ENCODE measurements around the gene AFAP1L1.

GRCh38 chr5:149267241-149267973 lies 4.3 kb upstream of the AFAP1L1 start:
- TF ChIP-seq CSDC2 (CRISPR knock-in tag; IDR thresholded peaks at IDR 0.05) (no peak), ARNTL (CRISPR knock-in tag; IDR thresholded peaks at IDR 0.05; ENCODE audit: borderline replicate concordance, low read depth) (no peak), ZFP30 (CRISPR knock-in tag; IDR thresholded peaks at IDR 0.05) (no peak), PPARA (CRISPR knock-in tag; IDR thresholded peaks at IDR 0.05; ENCODE audit: borderline replicate concordance) (no peak), CREB5 (CRISPR knock-in tag; IDR thresholded peaks at IDR 0.05; ENCODE audit: low read depth) (no peak), ZNF8 (CRISPR knock-in tag; IDR thresholded peaks at IDR 0.05) (no peak)
